Parietal lobe (tissue), 2 donors: ENCODE results near the gene PLGRKT. TPM values are rescaled to one million over a fixed set of nuclear protein-coding genes. Genes with fewer than 3 reads are reported as not detected.

Source experiments
- small RNA-seq: library from RNA; depleted of rRNA; stranded (forward); fragments of <200 nt; gene quantifications from one replicate; pipeline ENCODE3, GENCODE V24; 2014; ENCODE audit warnings: low replicate concordance
- total RNA-seq: library from RNA; depleted of rRNA; stranded (reverse); fragments of >200 nt; gene quantifications from one replicate; pipeline ENCODE4 v1.2.3, GENCODE V29; 2014

Gene PLGRKT
- 16.0 TPM for total RNA-seq

GRCh38 chr9:5437254-5438216, at the start of gene PLGRKT:
TSS of gene PLGRKT (minus strand) at chr9:5437925. CDS start at chr9:5431977, 5,948 bp downstream.

GRCh38 chr9:5450359-5451091, 12.8 kb upstream of the PLGRKT start, which contains the start of gene CD274:
TSS of gene CD274 (plus strand) at chr9:5450542. CDS start at chr9:5456114, 5,572 bp downstream.

GRCh38 chr9:5338992-5339981, 98.4 kb downstream of the PLGRKT start, which contains the start of gene RLN1:
TSS of gene RLN1 (minus strand) at chr9:5339876. CDS start at chr9:5339746, 130 bp downstream.

Small RNAs within 50 kb of the gene (small RNA-seq; reads per million reads assigned to genes)
- gene AL135786.1 = not detected
- not detected for gene HMGN2P31

Other genes starting within 250 kb of the PLGRKT start
- gene INSL4, start 206.5 kb downstream of the PLGRKT start, total RNA-seq = not detected
- gene RLN2, start 133.2 kb downstream of the PLGRKT start, total RNA-seq = not detected
- 1.3 TPM for gene RLN1, start 98.0 kb downstream of the PLGRKT start, total RNA-seq
- 0.31 TPM for gene CD274, start 12.6 kb upstream of the PLGRKT start, total RNA-seq
- gene PDCD1LG2, start 72.6 kb upstream of the PLGRKT start, total RNA-seq = 0.63 TPM
- 54.1 TPM for gene RIC1, start 191.2 kb upstream of the PLGRKT start, total RNA-seq